ENCODE results near the gene IFT172. TPM values are rescaled to one million over a fixed set of nuclear protein-coding genes. Genes with fewer than 3 reads are reported as not detected.
A peak's percentile ranks its signal among the peaks of the same experiment; 100 is the strongest.

IFT172 gene
- total RNA-seq, 1 donor from 2014 or later, result 38.4 TPM

GRCh38 chr2:27442920-27443282 is 46.6 kb downstream of the IFT172 start:
- H3K36me3 Mint-ChIP-seq (ENCODE audit: low read depth), result peaks cover 24% of the 10 kb centered on the region
- H3K27ac Mint-ChIP-seq (ENCODE audit: unreplicated experiment), result no peak overlapping the region
- no peak overlapping the region for H3K4me3 Mint-ChIP-seq
- no peaks in the 10 kb centered on the region for H3K9me3 Mint-ChIP-seq
- DNase-seq (ENCODE audit: low read depth, low spot score), result no peak
- no peaks in the 10 kb centered on the region for H3K4me1 Mint-ChIP-seq
- no peaks in the 10 kb centered on the region for H3K27me3 Mint-ChIP-seq (ENCODE audit: low read depth)
- TF ChIP-seq, protein P1, sequence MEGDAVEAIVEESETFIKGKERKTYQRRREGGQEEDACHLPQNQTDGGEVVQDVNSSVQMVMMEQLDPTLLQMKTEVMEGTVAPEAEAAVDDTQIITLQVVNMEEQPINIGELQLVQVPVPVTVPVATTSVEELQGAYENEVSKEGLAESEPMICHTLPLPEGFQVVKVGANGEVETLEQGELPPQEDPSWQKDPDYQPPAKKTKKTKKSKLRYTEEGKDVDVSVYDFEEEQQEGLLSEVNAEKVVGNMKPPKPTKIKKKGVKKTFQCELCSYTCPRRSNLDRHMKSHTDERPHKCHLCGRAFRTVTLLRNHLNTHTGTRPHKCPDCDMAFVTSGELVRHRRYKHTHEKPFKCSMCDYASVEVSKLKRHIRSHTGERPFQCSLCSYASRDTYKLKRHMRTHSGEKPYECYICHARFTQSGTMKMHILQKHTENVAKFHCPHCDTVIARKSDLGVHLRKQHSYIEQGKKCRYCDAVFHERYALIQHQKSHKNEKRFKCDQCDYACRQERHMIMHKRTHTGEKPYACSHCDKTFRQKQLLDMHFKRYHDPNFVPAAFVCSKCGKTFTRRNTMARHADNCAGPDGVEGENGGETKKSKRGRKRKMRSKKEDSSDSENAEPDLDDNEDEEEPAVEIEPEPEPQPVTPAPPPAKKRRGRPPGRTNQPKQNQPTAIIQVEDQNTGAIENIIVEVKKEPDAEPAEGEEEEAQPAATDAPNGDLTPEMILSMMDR (conservative IDR thresholded peaks at IDR 0.05), result no peak

- H3K4me3 Mint-ChIP-seq, result peak within 1 kb of the TSS; percentile 19
- H3K27ac Mint-ChIP-seq (ENCODE audit: unreplicated experiment), result no peak within 1 kb of the TSS
- H3K27me3 Mint-ChIP-seq (ENCODE audit: low read depth), result no peaks in the 10 kb centered on the region
- no peaks in the 10 kb centered on the region for H3K4me1 Mint-ChIP-seq
- TF ChIP-seq, protein P1 (conservative IDR thresholded peaks at IDR 0.05), result peak; percentile 49
- peaks cover 21% of the 10 kb centered on the region for H3K36me3 Mint-ChIP-seq (ENCODE audit: low read depth)
- no peak for DNase-seq (ENCODE audit: low read depth, low spot score)
- no peaks in the 10 kb centered on the region for H3K9me3 Mint-ChIP-seq
Measured at GRCh38 chr2:27441958-27442919, 47.3 kb downstream of the IFT172 start, which contains the start of gene KRTCAP3. TSS of gene KRTCAP3 (plus strand) at chr2:27442381. CDS start at chr2:27442413, 32 bp downstream.

DNA sequence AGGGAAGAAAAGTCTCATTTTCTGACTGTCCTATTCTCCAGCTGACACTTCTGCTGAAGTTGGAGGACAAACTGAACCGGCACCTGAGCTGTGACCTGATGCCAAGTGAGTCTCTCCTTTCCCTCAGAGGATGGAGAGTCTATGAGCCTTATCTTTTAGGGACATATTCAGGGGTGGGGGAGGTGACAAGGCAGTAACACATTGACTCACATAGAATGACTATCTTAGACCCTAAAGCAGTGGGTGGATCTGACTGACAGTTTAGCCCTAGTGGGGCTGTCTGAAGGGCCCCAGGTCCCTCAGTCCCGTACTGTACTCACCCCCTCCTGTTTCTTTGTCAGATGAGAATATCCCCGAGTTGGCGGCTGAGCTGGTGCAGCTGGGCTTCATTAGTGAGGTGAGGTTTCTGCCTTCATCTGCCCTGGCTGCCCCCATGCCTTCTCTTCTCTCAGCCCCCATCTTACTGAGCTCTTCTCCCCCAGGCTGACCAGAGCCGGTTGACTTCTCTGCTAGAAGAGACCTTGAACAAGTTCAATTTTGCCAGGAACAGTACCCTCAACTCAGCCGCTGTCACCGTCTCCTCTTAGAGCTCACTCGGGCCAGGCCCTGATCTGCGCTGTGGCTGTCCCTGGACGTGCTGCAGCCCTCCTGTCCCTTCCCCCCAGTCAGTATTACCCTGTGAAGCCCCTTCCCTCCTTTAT is 48.2 kb downstream of the IFT172 start:
- no peaks in the 10 kb centered on the region for H3K4me1 Mint-ChIP-seq
- no peak for DNase-seq (ENCODE audit: low read depth, low spot score)
- peaks cover 24% of the 10 kb centered on the region for H3K36me3 Mint-ChIP-seq (ENCODE audit: low read depth)
- H3K4me3 Mint-ChIP-seq, result peak overlapping the region; percentile 19
- TF ChIP-seq, protein P1 (conservative IDR thresholded peaks at IDR 0.05), result no peak
- no peak overlapping the region for H3K27ac Mint-ChIP-seq (ENCODE audit: unreplicated experiment)
- H3K9me3 Mint-ChIP-seq, result no peaks in the 10 kb centered on the region
- no peaks in the 10 kb centered on the region for H3K27me3 Mint-ChIP-seq (ENCODE audit: low read depth)

GRCh38 chr2:27435628-27436027 is 53.9 kb downstream of the IFT172 start:
- Mint-ChIP-seq H3K36me3 (ENCODE audit: low read depth) (peaks cover 33% of the 10 kb centered on the region), H3K9me3 (no peaks in the 10 kb centered on the region), H3K27me3 (ENCODE audit: low read depth) (no peaks in the 10 kb centered on the region), H3K27ac (ENCODE audit: unreplicated experiment) (no peak overlapping the region), H3K4me3 (peak overlapping the region; percentile 29), H3K4me1 (peaks cover 5% of the 10 kb centered on the region)
- TF ChIP-seq, protein P1 (conservative IDR thresholded peaks at IDR 0.05), result no peak
- no peak for DNase-seq (ENCODE audit: low read depth, low spot score)

DNA sequence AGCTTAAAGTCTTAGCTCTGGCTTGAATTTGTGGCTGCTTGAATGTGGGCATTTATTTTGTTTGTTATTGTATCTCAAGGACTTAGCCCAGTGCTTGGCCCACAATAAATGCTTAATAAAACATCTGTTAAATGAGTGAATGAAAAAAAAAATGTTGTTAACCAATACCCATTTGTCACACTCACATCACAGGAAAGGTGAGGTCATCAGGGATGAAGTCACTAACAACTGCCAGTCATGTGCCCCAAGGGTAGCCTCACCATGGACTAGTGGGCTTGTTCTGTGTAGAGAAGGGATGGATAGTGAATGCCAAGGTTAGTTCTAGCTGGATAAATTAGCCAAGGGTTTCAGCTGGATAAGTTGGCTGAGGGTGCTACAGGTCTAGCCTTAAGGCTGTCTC is 58.1 kb downstream of the IFT172 start:
- TF ChIP-seq, protein P1 (conservative IDR thresholded peaks at IDR 0.05), result no peak
- peaks cover 27% of the 10 kb centered on the region for H3K4me1 Mint-ChIP-seq
- no peaks in the 10 kb centered on the region for H3K27me3 Mint-ChIP-seq (ENCODE audit: low read depth)
- peak overlapping the region; percentile 80 for H3K4me3 Mint-ChIP-seq
- peaks cover 23% of the 10 kb centered on the region for H3K36me3 Mint-ChIP-seq (ENCODE audit: low read depth)
- H3K9me3 Mint-ChIP-seq, result no peaks in the 10 kb centered on the region
- H3K27ac Mint-ChIP-seq (ENCODE audit: unreplicated experiment), result no peak overlapping the region
- DNase-seq (ENCODE audit: low read depth, low spot score), result no peak
